Ascending aorta (tissue), 2 donors: ENCODE results near the gene SF1. TPM values are rescaled to one million over a fixed set of nuclear protein-coding genes. Genes with fewer than 3 reads are reported as not detected.

Experiments used
- DNase-seq, 2 donors: peaks; one replicate each; pipeline ENCODE4 v3.0.0-alpha.2; 2019; ENCODE audit warnings: low spot score in 2 of 2
- H3K27ac ChIP-seq, 2 donors: fragments of 200-600 bp; sonication (generic); one replicate each; pipeline ENCODE4 v1.5.1; 2016 to 2017; ENCODE audit warnings: mild to moderate bottlenecking in 1 of 2
- H3K27me3 ChIP-seq: fragments of 200-600 bp; sonication (generic); one replicate; pipeline ENCODE4 v1.5.1; 2017
- H3K36me3 ChIP-seq, 2 donors: fragments of 200-600 bp; sonication (generic); one replicate each; pipeline ENCODE4 v1.5.1; 2016
- H3K4me1 ChIP-seq, 2 donors: fragments of 200-600 bp; sonication (generic); one replicate each; pipeline ENCODE4 v1.5.1; 2016 to 2017; ENCODE audit warnings: mild to moderate bottlenecking in 1 of 2
- H3K4me3 ChIP-seq, 2 donors: fragments of 200-600 bp; sonication (generic); one replicate each; pipeline ENCODE4 v1.5.1; 2016 to 2017; ENCODE audit warnings: mild to moderate bottlenecking in 1 of 2
- H3K9me3 ChIP-seq, 2 donors: fragments of 200-600 bp; sonication (generic); one replicate each; pipeline ENCODE4 v1.5.1; 2016
- intact Hi-C: fragments of 100-400 bp; cut with DNase I; formaldehyde crosslinking; loops from one replicate; pipeline ENCODE4 v1.15.1; 2023
- total RNA-seq: library from RNA; depleted of rRNA; stranded (reverse); fragments of >200 nt; gene quantifications from one replicate; pipeline ENCODE4 v1.1.0, GENCODE V29; 2016
- TF ChIP-seq, protein P1 (sequence below), 3 experiments: fragments of 200-600 bp in 2 of 3; fragments of 450-650 bp in 1 of 3; sonication (generic) in 2 of 3; IDR thresholded peaks; one replicate each; pipeline ENCODE4 v1.5.1; 2016 to 2019; ENCODE audit warnings: antibody characterized with exemption in 3 of 3, mild to moderate bottlenecking in 1 of 3, moderate library complexity in 1 of 3

The SF1 gene
- total RNA-seq, 1 donor from 2014 or later, result 332 TPM

DNA sequence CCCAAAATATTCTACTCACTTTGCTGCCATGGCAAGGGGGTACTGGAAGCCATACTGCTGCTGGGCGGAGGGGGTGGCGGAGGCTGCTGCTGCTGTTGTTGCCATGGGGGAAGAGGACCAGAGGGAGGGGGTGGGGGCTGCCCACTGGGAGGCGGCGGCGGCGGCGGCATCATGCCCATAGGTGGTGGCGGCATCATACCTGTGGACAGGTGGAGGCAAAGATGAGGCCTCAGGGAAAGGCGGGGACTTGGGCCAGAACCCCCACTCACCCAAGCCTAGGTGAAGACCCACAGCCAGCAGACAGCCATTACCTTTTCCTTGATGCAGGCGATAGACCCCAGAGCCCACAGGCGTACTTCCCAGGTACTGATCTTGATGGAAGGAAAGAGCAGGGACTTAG, 11.5 kb downstream of the SF1 start:
- peaks cover 10 to 34% of the 10 kb centered on the region in 2 donors for H3K4me1 ChIP-seq
- peak overlapping the region; percentile 62 to 67 for H3K27ac ChIP-seq
- intact Hi-C loops, result no loop called here

DNA sequence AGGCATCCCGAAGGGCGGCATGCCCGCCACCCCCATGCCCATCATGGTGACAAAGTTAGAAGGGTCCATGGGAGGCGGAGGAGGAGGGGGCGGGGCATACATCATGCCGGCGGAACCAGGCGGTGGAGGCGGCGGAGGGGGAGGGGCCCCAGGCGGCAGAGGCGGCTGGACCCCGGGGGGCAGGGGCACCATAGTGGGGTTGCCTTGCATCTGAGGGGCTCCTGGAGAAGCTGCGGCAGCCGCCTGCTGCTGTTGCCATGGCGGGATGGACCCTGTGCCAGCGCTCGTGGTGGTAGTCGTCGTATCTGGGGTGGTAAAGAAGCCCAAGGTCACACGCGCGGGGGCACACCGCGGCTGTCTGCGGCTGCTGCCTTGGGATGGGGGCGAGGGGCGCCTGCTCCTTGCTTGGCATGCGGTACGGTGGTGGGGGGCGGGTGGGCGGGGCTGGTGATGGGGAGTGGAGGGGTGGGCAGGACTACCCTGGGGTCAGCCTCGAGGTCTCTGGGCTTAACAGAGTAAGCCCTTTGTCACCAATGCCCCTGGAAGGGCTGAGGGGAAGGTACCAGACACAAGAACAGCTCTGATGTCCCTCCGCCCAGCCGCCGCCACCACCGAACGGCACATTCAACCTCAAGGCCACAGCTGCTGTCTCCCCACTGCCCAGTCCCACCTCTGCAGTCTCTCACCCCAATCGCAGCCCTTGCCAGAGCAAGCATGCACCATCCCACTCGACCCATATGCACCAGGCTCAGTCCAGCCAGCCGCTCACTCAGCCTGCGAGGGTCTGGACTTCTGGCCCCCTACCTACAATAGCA, 12.3 kb downstream of the SF1 start:
- Histone ChIP-seq H3K9me3 (no peaks in the 10 kb centered on the region), H3K27ac (peak overlapping the region in 1 of 2 donors; percentile 67), H3K36me3 (peaks cover 83 to 91% of the 10 kb centered on the region in 2 donors), H3K27me3 (no peaks in the 10 kb centered on the region), H3K4me1 (peaks cover 10 to 28% of the 10 kb centered on the region in 2 donors), H3K4me3 (no peak overlapping the region)
- peak in 1 of 2 donors; percentile 61 for DNase-seq
- TF ChIP-seq, protein P1, sequence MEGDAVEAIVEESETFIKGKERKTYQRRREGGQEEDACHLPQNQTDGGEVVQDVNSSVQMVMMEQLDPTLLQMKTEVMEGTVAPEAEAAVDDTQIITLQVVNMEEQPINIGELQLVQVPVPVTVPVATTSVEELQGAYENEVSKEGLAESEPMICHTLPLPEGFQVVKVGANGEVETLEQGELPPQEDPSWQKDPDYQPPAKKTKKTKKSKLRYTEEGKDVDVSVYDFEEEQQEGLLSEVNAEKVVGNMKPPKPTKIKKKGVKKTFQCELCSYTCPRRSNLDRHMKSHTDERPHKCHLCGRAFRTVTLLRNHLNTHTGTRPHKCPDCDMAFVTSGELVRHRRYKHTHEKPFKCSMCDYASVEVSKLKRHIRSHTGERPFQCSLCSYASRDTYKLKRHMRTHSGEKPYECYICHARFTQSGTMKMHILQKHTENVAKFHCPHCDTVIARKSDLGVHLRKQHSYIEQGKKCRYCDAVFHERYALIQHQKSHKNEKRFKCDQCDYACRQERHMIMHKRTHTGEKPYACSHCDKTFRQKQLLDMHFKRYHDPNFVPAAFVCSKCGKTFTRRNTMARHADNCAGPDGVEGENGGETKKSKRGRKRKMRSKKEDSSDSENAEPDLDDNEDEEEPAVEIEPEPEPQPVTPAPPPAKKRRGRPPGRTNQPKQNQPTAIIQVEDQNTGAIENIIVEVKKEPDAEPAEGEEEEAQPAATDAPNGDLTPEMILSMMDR (IDR thresholded peaks at IDR 0.05), result no peak
- intact Hi-C loops, result no loop called here

More for the DNA sequence above, 11.5 kb downstream of the SF1 start:
- Histone ChIP-seq H3K9me3 (no peaks in the 10 kb centered on the region), H3K27me3 (no peaks in the 10 kb centered on the region), H3K4me3 (no peak overlapping the region), H3K36me3 (peaks cover 92 to 99% of the 10 kb centered on the region in 2 donors)
- peak in 1 of 2 donors; percentile 60 for DNase-seq
- TF ChIP-seq, protein P1 (IDR thresholded peaks at IDR 0.05), result no peak

DNA sequence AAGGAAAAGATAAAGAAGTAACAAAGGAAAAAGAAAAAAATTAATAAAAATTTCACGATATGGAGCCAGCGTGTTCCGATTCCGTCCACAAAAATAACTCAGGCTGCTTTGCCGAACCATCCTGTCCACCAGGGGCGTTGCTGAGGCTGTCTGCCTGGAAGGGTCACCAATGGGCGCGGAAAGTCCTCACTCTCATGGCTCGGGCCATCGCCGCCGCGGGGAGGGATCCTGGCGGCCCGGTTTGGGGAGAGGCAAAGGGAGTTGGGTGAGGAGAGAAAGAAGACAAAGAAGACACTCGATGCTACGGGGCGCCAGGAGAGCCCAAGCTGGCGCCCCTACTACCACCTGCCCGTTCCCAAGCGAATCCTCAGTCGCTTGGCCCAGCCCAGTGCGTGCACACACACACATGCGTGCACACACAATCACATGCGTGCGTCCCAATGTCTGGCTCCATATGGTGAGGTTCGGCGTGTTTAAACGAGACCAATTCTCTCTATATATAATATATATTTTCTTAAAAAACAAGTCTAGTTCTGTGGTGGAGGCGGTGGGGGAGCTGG, 13.0 kb downstream of the SF1 start:
- peaks cover 77 to 84% of the 10 kb centered on the region in 2 donors for H3K36me3 ChIP-seq
- intact Hi-C loops, result no loop called here
- H3K4me1 ChIP-seq, result peaks cover 14 to 35% of the 10 kb centered on the region in 2 donors
- H3K27me3 ChIP-seq, result no peaks in the 10 kb centered on the region
- H3K4me3 ChIP-seq, result no peak overlapping the region
- H3K27ac ChIP-seq, result peak overlapping the region in 1 of 2 donors; percentile 80
- DNase-seq, result peak in 1 of 2 donors; percentile 62
- H3K9me3 ChIP-seq, result no peaks in the 10 kb centered on the region
- TF ChIP-seq, protein P1 (IDR thresholded peaks at IDR 0.05), result no peak

DNA sequence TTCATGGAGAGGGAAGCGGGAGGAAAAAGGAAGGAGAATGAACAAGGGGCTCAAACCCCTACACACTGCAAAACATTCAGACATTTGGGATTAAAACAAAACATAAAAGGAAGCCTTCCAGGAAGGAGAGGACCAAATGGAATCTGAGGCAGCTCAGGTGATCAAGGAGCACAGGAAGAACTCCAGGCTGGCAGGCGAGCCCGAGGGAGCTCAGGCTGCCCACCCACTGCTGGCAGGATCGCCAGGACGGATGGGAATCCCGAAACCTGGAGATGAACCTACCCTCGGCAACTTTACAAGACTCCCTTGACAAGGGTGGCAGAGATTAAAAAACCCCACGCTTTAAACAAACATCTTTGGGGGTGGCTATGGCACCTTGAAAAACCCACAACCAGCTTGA, 13.6 kb downstream of the SF1 start:
- H3K4me1 ChIP-seq, result peaks cover 17 to 41% of the 10 kb centered on the region in 2 donors
- peak overlapping the region in 1 of 2 donors; percentile 80 for H3K27ac ChIP-seq
- peaks cover 70 to 78% of the 10 kb centered on the region in 2 donors for H3K36me3 ChIP-seq
- no peaks in the 10 kb centered on the region for H3K9me3 ChIP-seq
- intact Hi-C loops, result no loop called here
- TF ChIP-seq, protein P1 (IDR thresholded peaks at IDR 0.05), result no peak
- H3K27me3 ChIP-seq, result no peaks in the 10 kb centered on the region
- no peak overlapping the region for H3K4me3 ChIP-seq
- peak in 1 of 2 donors; percentile 37 for DNase-seq

DNA sequence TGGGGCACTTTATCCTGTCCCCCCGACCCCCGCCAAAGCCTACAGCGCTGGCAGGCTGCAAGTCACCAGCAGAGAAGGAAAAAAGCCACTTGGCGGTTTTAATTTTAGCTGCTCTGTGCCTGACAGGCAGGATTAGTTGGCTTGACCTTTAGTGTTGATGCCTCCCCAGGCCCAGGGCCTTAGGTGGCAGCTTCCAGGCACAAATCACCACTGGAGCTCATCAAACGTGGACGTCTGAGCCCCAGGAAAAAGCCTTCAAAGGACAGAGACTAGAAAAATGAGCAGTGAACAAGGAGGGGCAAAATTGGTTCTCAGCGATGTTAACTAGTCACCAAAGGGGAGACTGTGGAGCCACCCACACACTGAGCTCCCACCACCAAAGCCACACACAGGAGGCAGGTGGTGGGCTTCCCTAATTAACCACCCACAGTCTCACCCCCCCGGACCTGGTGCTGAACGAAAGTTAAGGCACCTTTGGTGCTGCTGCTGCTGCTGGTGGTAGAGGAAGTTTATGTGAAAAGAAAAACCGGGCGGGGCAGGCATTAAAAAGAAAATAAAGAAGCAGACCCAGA, 14.2 kb downstream of the SF1 start:
- TF ChIP-seq, protein P1 (IDR thresholded peaks at IDR 0.05), result no peak
- peaks cover 64 to 72% of the 10 kb centered on the region in 2 donors for H3K36me3 ChIP-seq
- peaks cover 21 to 47% of the 10 kb centered on the region in 2 donors for H3K4me1 ChIP-seq
- intact Hi-C loops, result no loop called here
- H3K9me3 ChIP-seq, result no peaks in the 10 kb centered on the region
- H3K27me3 ChIP-seq, result no peaks in the 10 kb centered on the region
- H3K27ac ChIP-seq, result peak overlapping the region; percentile 75 to 80
- H3K4me3 ChIP-seq, result no peak overlapping the region
- DNase-seq, result peak in 1 of 2 donors; percentile 61
